Endodermal cell (in vitro differentiated cells): ENCODE results near the gene VMP1. TPM values are rescaled to one million over a fixed set of nuclear protein-coding genes. Genes with fewer than 3 reads are reported as not detected.

Experiments used
- DNase-seq: peaks from one replicate; pipeline ENCODE4 v3.0.0-alpha.2; 2017
- H3K27ac ChIP-seq: 2 replicates; pipeline ENCODE4 v1.5.1; 2013; ENCODE audit warnings: mild to moderate bottlenecking, low read depth, low read length, moderate library complexity
- H3K27me3 ChIP-seq: 2 replicates; pipeline ENCODE4 v1.6.1; 2013; ENCODE audit warnings: mild to moderate bottlenecking, low read length, moderate library complexity; ENCODE audit not compliant: insufficient read depth, control insufficient read depth, poor library complexity, severe bottlenecking
- H3K36me3 ChIP-seq: 2 replicates; pipeline ENCODE4 v1.7.0; 2013; ENCODE audit warnings: mild to moderate bottlenecking, low read length, moderate library complexity; ENCODE audit not compliant: control insufficient read depth, insufficient read depth
- H3K4me1 ChIP-seq: one replicate; pipeline ENCODE4 v1.7.0; 2013; ENCODE audit warnings: low read length; ENCODE audit not compliant: control insufficient read depth, insufficient read depth
- H3K4me3 ChIP-seq: 2 replicates; pipeline ENCODE4 v1.5.1; 2013; ENCODE audit warnings: mild to moderate bottlenecking, low read length, moderate library complexity
- H3K9ac ChIP-seq: 2 replicates; pipeline ENCODE4 v1.6.1; 2013; ENCODE audit warnings: mild to moderate bottlenecking, low read length, moderate library complexity; ENCODE audit not compliant: poor library complexity, severe bottlenecking; ENCODE audit errors: extremely low read depth
- H3K9me3 ChIP-seq: 2 replicates; pipeline ENCODE4 v1.6.1; 2013; ENCODE audit warnings: mild to moderate bottlenecking, low read length, moderate library complexity; ENCODE audit not compliant: control insufficient read depth
- H3K27ac Mint-ChIP-seq: 2 replicates; pipeline ENCODE4 v1.8.0; 2020; ENCODE audit warnings: mixed read lengths
- H3K27me3 Mint-ChIP-seq: 2 replicates; pipeline ENCODE4 v1.8.0; 2021; ENCODE audit warnings: mild to moderate bottlenecking, mixed read lengths; ENCODE audit not compliant: insufficient read depth
- H3K36me3 Mint-ChIP-seq: 2 replicates; pipeline ENCODE4 v1.8.0; 2020; ENCODE audit warnings: low read depth, mixed read lengths
- H3K4me1 Mint-ChIP-seq: 2 replicates; pipeline ENCODE4 v1.8.0; 2020; ENCODE audit warnings: mixed read lengths
- H3K4me3 Mint-ChIP-seq: 2 replicates; pipeline ENCODE4 v1.8.0; 2020; ENCODE audit warnings: mild to moderate bottlenecking, moderate library complexity, mixed read lengths
- H3K9me3 Mint-ChIP-seq: 2 replicates; pipeline ENCODE4 v1.8.0; 2020; ENCODE audit warnings: mild to moderate bottlenecking, mixed read lengths
- WGBS, 2 experiments: methylation state at CpG; one replicate each; pipeline versions ENCODE4 v1.1.5 to v1.1.7; 2013; ENCODE audit warnings: missing lambda C conversion rate in 2 of 2, mixed read lengths in 1 of 2; ENCODE audit not compliant: insufficient coverage in 1 of 2, insufficient read length in 1 of 2; 5-methylcytosine and 5-hydroxymethylcytosine counted together
- total RNA-seq, 2 donors: library from RNA; stranded (reverse); fragmentation: NEBNext Ultra II Directional in 1 of 2; extraction: Animal tissue kit (Norgen Biotek cat#: 25700) in 1 of 2; gene quantifications; 2 replicates in 1 of 2; 3 replicates in 1 of 2; pipeline ENCODE4 v1.2.1, GENCODE V29; 2021
- TF ChIP-seq, protein P1 (sequence below): fragments of 200-600 bp; sonication (generic); conservative IDR thresholded peaks from 2 replicates; pipeline ENCODE4 v1.5.0; 2021; ENCODE audit warnings: antibody characterized with exemption, mild to moderate bottlenecking

VMP1 gene
- total RNA-seq, 2 donors from 2014 or later = 67.9 to 69.9 TPM

GRCh38 chr17:59762824-59763374 is 55.4 kb downstream of the VMP1 start:
- TF ChIP-seq, protein P1, sequence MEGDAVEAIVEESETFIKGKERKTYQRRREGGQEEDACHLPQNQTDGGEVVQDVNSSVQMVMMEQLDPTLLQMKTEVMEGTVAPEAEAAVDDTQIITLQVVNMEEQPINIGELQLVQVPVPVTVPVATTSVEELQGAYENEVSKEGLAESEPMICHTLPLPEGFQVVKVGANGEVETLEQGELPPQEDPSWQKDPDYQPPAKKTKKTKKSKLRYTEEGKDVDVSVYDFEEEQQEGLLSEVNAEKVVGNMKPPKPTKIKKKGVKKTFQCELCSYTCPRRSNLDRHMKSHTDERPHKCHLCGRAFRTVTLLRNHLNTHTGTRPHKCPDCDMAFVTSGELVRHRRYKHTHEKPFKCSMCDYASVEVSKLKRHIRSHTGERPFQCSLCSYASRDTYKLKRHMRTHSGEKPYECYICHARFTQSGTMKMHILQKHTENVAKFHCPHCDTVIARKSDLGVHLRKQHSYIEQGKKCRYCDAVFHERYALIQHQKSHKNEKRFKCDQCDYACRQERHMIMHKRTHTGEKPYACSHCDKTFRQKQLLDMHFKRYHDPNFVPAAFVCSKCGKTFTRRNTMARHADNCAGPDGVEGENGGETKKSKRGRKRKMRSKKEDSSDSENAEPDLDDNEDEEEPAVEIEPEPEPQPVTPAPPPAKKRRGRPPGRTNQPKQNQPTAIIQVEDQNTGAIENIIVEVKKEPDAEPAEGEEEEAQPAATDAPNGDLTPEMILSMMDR = no peak
- Histone ChIP-seq H3K27me3 (no peaks in the 10 kb centered on the region), H3K4me1 (no peaks in the 10 kb centered on the region), H3K27ac (no peak overlapping the region), H3K4me3 (no peak overlapping the region), H3K36me3 (peaks cover 10% of the 10 kb centered on the region), H3K9ac (no peak overlapping the region), H3K9me3 (peaks cover 14% of the 10 kb centered on the region)
- Mint-ChIP-seq H3K27me3 (no peaks in the 10 kb centered on the region), H3K4me1 (peaks cover 5% of the 10 kb centered on the region), H3K27ac (no peak overlapping the region), H3K9me3 (peaks cover 5% of the 10 kb centered on the region), H3K4me3 (no peak overlapping the region), H3K36me3 (peaks cover 31% of the 10 kb centered on the region)
- no peak for DNase-seq

DNA sequence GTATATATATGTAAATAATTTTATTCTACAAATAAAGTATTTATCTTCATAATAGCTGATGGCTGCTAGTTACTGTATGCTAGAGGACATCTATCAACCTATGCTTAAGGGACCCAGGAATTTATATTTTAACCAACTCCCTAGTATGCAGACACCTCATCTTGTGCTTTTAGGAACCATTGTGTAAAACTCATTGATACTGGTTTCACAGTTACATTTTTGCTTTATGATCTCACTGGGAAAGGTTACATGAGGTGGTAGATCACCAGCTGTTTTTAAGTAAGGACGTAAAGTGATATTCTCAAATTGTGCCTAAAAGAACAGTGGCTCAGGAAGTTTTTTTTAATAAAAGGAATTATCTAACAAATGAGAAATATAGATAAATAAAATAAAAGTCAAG is 56.4 kb downstream of the VMP1 start:
- DNase-seq = no peak
- Mint-ChIP-seq H3K27ac (peak overlapping the region; percentile 27), H3K4me1 (peaks cover 5% of the 10 kb centered on the region), H3K4me3 (no peak overlapping the region), H3K27me3 (no peaks in the 10 kb centered on the region), H3K36me3 (peaks cover 35% of the 10 kb centered on the region), H3K9me3 (peaks cover 5% of the 10 kb centered on the region)
- peaks cover 13% of the 10 kb centered on the region for H3K36me3 ChIP-seq
- peaks cover 7% of the 10 kb centered on the region for H3K9me3 ChIP-seq
- no peak overlapping the region for H3K4me3 ChIP-seq
- no peaks in the 10 kb centered on the region for H3K4me1 ChIP-seq
- WGBS, 2 experiments = 93% methylated on average over 1 of the region's 1 CpG; no CpG with 5 or more reads in 1 of the 2 experiments
- TF ChIP-seq, protein P1 = no peak
- H3K27me3 ChIP-seq = no peaks in the 10 kb centered on the region
- H3K9ac ChIP-seq = no peak overlapping the region
- no peak overlapping the region for H3K27ac ChIP-seq

GRCh38 chr17:59764292-59764741 is 56.9 kb downstream of the VMP1 start:
- no peaks in the 10 kb centered on the region for H3K4me1 ChIP-seq
- H3K9ac ChIP-seq = no peak overlapping the region
- Mint-ChIP-seq H3K9me3 (peaks cover 4% of the 10 kb centered on the region), H3K4me1 (peaks cover 5% of the 10 kb centered on the region), H3K36me3 (peaks cover 33% of the 10 kb centered on the region), H3K27me3 (no peaks in the 10 kb centered on the region), H3K4me3 (no peak overlapping the region), H3K27ac (peak overlapping the region; percentile 2)
- peaks cover 4% of the 10 kb centered on the region for H3K9me3 ChIP-seq
- no peaks in the 10 kb centered on the region for H3K27me3 ChIP-seq
- peak overlapping the region; percentile 22 for H3K27ac ChIP-seq
- peak; percentile 36 for DNase-seq
- H3K4me3 ChIP-seq = no peak overlapping the region
- H3K36me3 ChIP-seq = peaks cover 13% of the 10 kb centered on the region
- TF ChIP-seq, protein P1 = no peak
- 93 to 100% methylated on average over 2 to 3 of the region's 3 CpGs for WGBS, 2 experiments
